MCF 10A (cell line): Measurements from ENCODE around the gene ABHD17B. TPM values are rescaled to one million over a fixed set of nuclear protein-coding genes. Genes with fewer than 3 reads are reported as not detected.
"Not testable (repeated sequence)": the region's sequence is repeated elsewhere in the genome, so short reads cannot be mapped to it uniquely, and the experiment has no call there.

Experiments used
- BruUV-seq: library from RNA; stranded (reverse); fragments of 400-500 nt; replicated peaks from 2 replicates; lab custom pipeline; 2021; lab: Mats Ljungman, UMichigan
- CTCF ChIA-PET: fragments of 300-600 bp; sonication (Branson Sonifier 250); formaldehyde crosslinking; extraction: SDS; loops from one replicate; lab custom pipeline; 2021; ENCODE audit warnings: antibody characterized with exemption, inconsistent platforms; lab: Yijun Ruan, JAX
- POLR2A ChIA-PET: fragments of 300-600, 350-650 bp; sonication (Branson Sonifier 250); formaldehyde crosslinking; extraction: SDS; loops from one replicate; lab custom pipeline; 2020; ENCODE audit warnings: antibody characterized with exemption, inconsistent platforms; lab: Yijun Ruan, JAX
- DNase-seq: peaks from one replicate; pipeline ENCODE4 v3.0.0-alpha.2; 2018; ENCODE audit not compliant: unreplicated experiment
- H3K27ac Mint-ChIP-seq: one replicate; pipeline ENCODE4 v1.8.0; 2022; ENCODE audit warnings: mild to moderate bottlenecking, low read depth, mixed read lengths; ENCODE audit not compliant: unreplicated experiment
- H3K27me3 Mint-ChIP-seq: one replicate; pipeline ENCODE4 v1.8.0; 2022; ENCODE audit warnings: mixed read lengths; ENCODE audit not compliant: insufficient read depth, unreplicated experiment
- H3K36me3 Mint-ChIP-seq: one replicate; pipeline ENCODE4 v1.8.0; 2022; ENCODE audit warnings: mild to moderate bottlenecking, moderate library complexity, mixed read lengths; ENCODE audit not compliant: insufficient read depth, unreplicated experiment
- H3K4me1 Mint-ChIP-seq: one replicate; pipeline ENCODE4 v1.8.0; 2022; ENCODE audit warnings: mixed read lengths; ENCODE audit not compliant: insufficient read depth, unreplicated experiment
- H3K4me3 Mint-ChIP-seq: one replicate; pipeline ENCODE4 v1.8.0; 2022; ENCODE audit warnings: mild to moderate bottlenecking, moderate library complexity, mixed read lengths; ENCODE audit not compliant: unreplicated experiment
- H3K9me3 Mint-ChIP-seq: one replicate; pipeline ENCODE4 v1.8.0; 2022; ENCODE audit warnings: mixed read lengths; ENCODE audit not compliant: unreplicated experiment
- intact Hi-C: fragments of 100-400 bp; cut with micrococcal nuclease; formaldehyde crosslinking; loops from 2 replicates; pipeline ENCODE4 v1.14.1; 2022
- total RNA-seq: library from RNA; stranded (reverse); gene quantifications from 2 replicates; pipeline ENCODE4 v1.2.3, GENCODE V29; 2022
- TF ChIP-seq, protein P1 (sequence below): fragments of 200-600 bp; IDR thresholded peaks from one replicate; pipeline ENCODE4 v1.8.0; 2022; ENCODE audit warnings: antibody characterized with exemption, mild to moderate bottlenecking; ENCODE audit not compliant: unreplicated experiment

Gene ABHD17B
- total RNA-seq, 1 experiment from 2014 or later = 10.5 TPM

DNA sequence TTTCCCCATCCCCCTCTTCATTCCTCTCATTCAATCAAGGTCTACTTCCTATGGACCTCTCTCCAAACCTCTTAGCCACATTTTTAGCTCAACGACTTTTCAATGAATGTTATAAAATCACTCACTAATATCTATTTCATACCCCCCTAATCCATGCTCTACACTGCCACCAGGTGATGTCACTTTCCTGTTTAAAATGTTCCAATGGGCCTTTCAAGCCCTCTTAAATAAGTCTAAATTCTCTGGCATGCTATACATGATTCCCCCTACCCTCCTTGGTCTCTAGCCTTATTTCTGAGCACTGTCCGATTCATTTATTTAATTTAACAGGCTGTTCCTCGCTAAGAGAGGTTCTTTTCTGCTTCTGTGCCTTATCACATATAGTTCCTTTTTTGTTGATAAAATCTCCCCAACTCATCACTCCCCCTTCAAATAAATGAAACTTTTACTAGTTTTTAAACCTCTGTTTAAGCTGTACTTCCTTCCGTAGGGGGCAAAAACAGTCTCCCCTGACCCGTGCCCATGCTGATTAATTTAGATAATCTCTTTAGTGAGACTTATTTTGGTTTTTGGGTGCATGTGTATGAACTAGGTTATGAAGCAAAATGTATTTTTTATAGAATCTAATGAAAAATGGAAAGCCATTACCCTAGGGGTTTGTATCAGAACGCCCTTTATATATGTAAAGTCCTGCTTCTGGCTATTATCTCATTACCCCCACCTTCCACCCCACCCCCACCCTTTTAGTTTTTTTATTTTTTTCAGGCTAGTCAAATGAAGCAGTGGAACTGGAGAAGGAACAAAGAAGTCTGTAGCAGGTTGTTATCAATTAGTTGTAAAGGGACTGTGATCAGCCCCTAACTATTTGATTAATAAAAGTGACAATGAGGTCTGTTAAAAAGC, 9.0 kb downstream of the ABHD17B start:
- ChIA-PET POLR2A (interaction anchor here (0.9 kb wide), 1 partner anchor 9 kb away, joined by 4 read pairs; the partner anchor contains the start of genes ABHD17B and C9orf85), CTCF (interaction anchor here (0.6 to 0.8 kb wide), 3 partner anchors 33 to 117 kb away, joined by 3 to 4 read pairs (median 3); no protein-coding TSS in a partner anchor)
- Mint-ChIP-seq H3K4me3 (no peak overlapping the region), H3K4me1 (peaks cover 23% of the 10 kb centered on the region), H3K27me3 (no peaks in the 10 kb centered on the region), H3K36me3 (peaks cover 4% of the 10 kb centered on the region), H3K27ac (no peak overlapping the region), H3K9me3 (no peaks in the 10 kb centered on the region)
- no TSS peak for BruUV-seq
- TF ChIP-seq, protein P1, sequence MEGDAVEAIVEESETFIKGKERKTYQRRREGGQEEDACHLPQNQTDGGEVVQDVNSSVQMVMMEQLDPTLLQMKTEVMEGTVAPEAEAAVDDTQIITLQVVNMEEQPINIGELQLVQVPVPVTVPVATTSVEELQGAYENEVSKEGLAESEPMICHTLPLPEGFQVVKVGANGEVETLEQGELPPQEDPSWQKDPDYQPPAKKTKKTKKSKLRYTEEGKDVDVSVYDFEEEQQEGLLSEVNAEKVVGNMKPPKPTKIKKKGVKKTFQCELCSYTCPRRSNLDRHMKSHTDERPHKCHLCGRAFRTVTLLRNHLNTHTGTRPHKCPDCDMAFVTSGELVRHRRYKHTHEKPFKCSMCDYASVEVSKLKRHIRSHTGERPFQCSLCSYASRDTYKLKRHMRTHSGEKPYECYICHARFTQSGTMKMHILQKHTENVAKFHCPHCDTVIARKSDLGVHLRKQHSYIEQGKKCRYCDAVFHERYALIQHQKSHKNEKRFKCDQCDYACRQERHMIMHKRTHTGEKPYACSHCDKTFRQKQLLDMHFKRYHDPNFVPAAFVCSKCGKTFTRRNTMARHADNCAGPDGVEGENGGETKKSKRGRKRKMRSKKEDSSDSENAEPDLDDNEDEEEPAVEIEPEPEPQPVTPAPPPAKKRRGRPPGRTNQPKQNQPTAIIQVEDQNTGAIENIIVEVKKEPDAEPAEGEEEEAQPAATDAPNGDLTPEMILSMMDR = no peak
- no peak for DNase-seq
- intact Hi-C loops = loop anchor here (10.0 kb wide), 1 partner anchor 57 kb away; no protein-coding TSS in a partner anchor

GRCh38 chr9:71898756-71899155, 12.2 kb downstream of the ABHD17B start:
- H3K9me3 Mint-ChIP-seq, DNase-seq, H3K27me3 Mint-ChIP-seq, intact Hi-C loops, H3K27ac Mint-ChIP-seq, H3K4me3 Mint-ChIP-seq, BruUV-seq, H3K36me3 Mint-ChIP-seq: not testable (repeated sequence)
- ChIA-PET CTCF (interaction anchor here (1.5 kb wide), 1 partner anchor 78 kb away, joined by 4 read pairs; no protein-coding TSS in a partner anchor), POLR2A (interaction anchor here (0.6 to 1.5 kb wide), 4 partner anchors 12 to 1233 kb away, joined by 3 to 4 read pairs (median 3); partner anchors contain the start of genes ABHD17B and C9orf85)
- peaks cover 17% of the 10 kb centered on the region for H3K4me1 Mint-ChIP-seq

GRCh38 chr9:71897577-71897976, 13.4 kb downstream of the ABHD17B start:
- no peak for DNase-seq
- intact Hi-C loops = no loop called here
- TF ChIP-seq, protein P1 = no peak
- BruUV-seq = no TSS peak
- POLR2A ChIA-PET = interaction anchor here (0.8 to 1.2 kb wide), 2 partner anchors 10 to 20 kb away, joined by 3 read pairs; no protein-coding TSS in a partner anchor
- no peaks in the 10 kb centered on the region for H3K27me3 Mint-ChIP-seq
- H3K36me3 Mint-ChIP-seq = peaks cover 5% of the 10 kb centered on the region
- no peak overlapping the region for H3K4me3 Mint-ChIP-seq
- H3K27ac Mint-ChIP-seq = no peak overlapping the region
- CTCF ChIA-PET = interaction anchor here (0.7 to 1.3 kb wide), 2 partner anchors 23 to 57 kb away, joined by 3 read pairs; no protein-coding TSS in a partner anchor
- H3K9me3 Mint-ChIP-seq = no peaks in the 10 kb centered on the region
- H3K4me1 Mint-ChIP-seq = peaks cover 17% of the 10 kb centered on the region

DNA sequence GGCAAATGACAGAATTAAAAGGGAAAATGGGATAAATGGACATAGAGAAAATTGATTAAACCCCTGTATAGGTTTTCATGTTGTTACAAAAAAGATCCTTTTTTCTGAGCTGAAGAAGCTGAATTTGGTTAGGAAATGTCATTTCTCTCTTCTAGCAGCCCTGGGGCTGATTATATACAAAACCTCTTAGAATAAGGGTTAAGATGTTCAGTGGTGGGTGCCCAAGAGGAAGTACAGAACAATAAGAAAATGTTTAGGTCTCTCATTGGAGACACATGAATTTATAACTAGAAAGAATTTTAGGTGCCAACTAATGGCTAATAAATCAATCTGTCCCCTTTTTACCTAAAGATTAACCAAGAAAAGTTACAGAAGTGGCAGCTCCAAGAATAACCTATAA, 14.2 kb downstream of the ABHD17B start:
- Mint-ChIP-seq H3K27ac (no peak overlapping the region), H3K4me1 (peaks cover 14% of the 10 kb centered on the region), H3K36me3 (peaks cover 5% of the 10 kb centered on the region), H3K9me3 (no peaks in the 10 kb centered on the region), H3K27me3 (no peaks in the 10 kb centered on the region), H3K4me3 (no peak overlapping the region)
- CTCF ChIA-PET = interaction anchor here (1.3 kb wide), 1 partner anchor 57 kb away, joined by 3 read pairs; no protein-coding TSS in a partner anchor
- POLR2A ChIA-PET = interaction anchor here (1.2 kb wide), 1 partner anchor 20 kb away, joined by 3 read pairs; no protein-coding TSS in a partner anchor
- TF ChIP-seq, protein P1 = no peak
- intact Hi-C loops = no loop called here
- DNase-seq = no peak
- BruUV-seq = no TSS peak
